Measurements from ENCODE around the gene ALDH6A1. TPM values are rescaled to one million over a fixed set of nuclear protein-coding genes. Genes with fewer than 3 reads are reported as not detected.

The ALDH6A1 gene
- total RNA-seq, 2 experiments from 2014 or later = 13.0 to 14.2 TPM

DNA sequence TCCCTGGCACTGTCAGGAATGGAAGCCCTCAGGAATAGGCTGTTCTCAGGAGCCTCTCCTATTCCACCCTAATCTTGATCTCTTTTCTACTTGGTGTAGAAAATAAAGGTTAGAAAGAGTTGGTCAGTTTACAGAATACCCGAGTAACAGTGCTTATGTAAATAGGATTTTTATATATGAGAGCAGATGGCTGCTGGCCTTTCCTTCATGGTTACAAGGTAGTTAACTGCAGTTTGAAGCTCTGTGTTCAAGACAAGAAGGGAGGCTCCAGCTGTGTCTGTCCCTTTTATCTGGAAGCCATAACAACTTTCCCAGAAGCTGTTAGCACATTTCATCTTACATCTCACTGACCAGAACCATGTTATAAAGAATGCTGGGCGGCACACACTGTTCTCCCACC is 42.0 kb downstream of the ALDH6A1 start:
- ChIA-PET POLR2A (no interaction called here), CTCF (no interaction called here)
- Mint-ChIP-seq H3K9me3 (ENCODE audit: insufficient read depth) (no peaks in the 10 kb centered on the region), H3K27me3 (ENCODE audit: low read depth) (no peaks in the 10 kb centered on the region), H3K4me1 (ENCODE audit: low read depth) (no peaks in the 10 kb centered on the region), H3K4me3 (no peak overlapping the region), H3K27ac (no peak overlapping the region), H3K36me3 (ENCODE audit: low read depth) (no peaks in the 10 kb centered on the region)
- DNase-seq (no peak), ATAC-seq (no peak)

DNA sequence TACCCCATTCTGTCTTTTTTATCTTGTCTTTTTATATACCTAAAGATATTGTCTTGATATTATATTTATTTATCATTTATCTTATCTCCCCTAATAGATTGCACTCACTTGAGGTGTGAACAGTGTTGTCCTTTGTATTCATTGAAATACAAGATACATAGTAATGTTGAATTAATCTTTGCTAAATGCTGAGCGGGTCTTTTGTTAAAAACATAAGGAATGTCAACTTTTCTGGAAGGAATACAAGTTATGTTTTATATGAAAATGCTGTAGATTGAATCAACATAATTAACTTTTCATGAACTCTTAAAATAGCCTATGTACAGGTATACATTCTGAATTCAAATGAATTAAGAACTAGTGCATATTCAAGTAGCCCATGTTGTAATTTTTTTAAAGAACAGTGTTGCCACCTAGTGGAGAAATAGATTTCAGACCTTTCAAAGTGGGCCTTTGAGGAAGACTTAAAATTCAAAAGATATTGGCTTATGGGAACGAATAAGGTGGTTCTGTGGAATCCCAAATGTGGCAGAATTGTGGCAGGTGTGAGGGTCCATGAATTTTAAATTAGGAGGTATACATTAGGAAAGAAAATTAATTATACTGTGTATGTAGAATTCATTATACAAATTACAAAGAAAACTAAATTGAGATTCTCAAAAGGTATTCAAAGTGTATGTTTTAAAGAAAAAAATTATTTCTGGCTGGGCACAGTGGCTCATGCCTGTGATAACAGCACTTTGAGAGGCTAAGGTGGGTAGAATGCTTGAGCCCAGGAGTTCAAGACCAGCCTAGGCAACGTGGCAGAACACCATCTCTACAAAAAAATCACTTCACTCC is 46.0 kb downstream of the ALDH6A1 start:
- POLR2A ChIA-PET = no interaction called here
- H3K4me3 Mint-ChIP-seq = no peak overlapping the region
- H3K27me3 Mint-ChIP-seq (ENCODE audit: low read depth) = no peaks in the 10 kb centered on the region
- DNase-seq (peak; percentile 26), ATAC-seq (peak; percentile 61)
- CTCF ChIA-PET = interaction anchor here (0.9 to 1.3 kb wide), 2 partner anchors 20 to 103 kb away, joined by 3 read pairs; no protein-coding TSS in a partner anchor
- H3K9me3 Mint-ChIP-seq (ENCODE audit: insufficient read depth) = no peaks in the 10 kb centered on the region
- H3K27ac Mint-ChIP-seq = no peak overlapping the region
- H3K36me3 Mint-ChIP-seq (ENCODE audit: low read depth) = no peaks in the 10 kb centered on the region
- no peaks in the 10 kb centered on the region for H3K4me1 Mint-ChIP-seq (ENCODE audit: low read depth)

DNA sequence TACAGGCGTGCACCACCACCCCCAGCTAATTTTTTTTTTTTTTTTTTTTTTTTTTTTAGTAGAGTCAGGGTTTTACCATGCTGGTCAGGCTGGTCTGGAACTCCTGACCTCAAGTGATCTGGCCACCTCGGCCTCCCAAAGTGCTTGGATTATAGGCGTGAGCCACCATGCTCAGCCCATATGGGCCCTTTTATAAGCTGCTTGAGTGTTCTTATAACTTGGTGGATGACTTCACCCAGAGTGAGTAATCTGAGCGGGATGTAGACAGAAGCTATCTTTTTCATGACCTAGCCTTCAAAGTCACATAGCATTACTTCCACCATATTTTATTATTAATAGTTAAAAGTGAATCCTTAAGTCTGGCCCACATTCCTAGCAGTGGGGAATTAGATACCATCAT is 48.7 kb downstream of the ALDH6A1 start:
- POLR2A ChIA-PET = no interaction called here
- no peak overlapping the region for H3K4me3 Mint-ChIP-seq

DNA sequence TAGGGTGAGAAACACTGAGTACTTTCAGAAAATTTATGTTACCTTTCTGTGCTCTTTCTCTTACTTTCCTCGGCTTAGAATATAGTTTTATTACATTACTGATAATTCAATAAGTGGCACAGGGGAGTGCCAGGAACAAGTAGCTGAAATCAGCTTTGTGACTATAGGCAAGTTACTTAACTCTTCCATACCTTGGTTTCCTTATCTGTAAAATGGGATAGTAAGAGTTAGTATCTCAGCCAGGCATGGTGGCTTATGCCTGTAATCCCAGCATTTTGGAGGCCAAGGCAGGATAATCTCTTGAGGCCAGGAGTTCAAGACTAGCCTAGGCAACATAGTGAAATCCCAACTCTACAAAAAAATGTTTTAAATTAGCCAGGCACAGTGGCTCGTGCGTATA is 49.7 kb downstream of the ALDH6A1 start:
- H3K4me3 Mint-ChIP-seq = no peak overlapping the region
- CTCF ChIA-PET = no interaction called here
- POLR2A ChIA-PET = no interaction called here
- ATAC-seq (no peak), DNase-seq (no peak)
- no peaks in the 10 kb centered on the region for H3K27me3 Mint-ChIP-seq (ENCODE audit: low read depth)
- H3K4me1 Mint-ChIP-seq (ENCODE audit: low read depth) = no peaks in the 10 kb centered on the region
- no peaks in the 10 kb centered on the region for H3K9me3 Mint-ChIP-seq (ENCODE audit: insufficient read depth)
- H3K27ac Mint-ChIP-seq = no peak overlapping the region
- H3K36me3 Mint-ChIP-seq (ENCODE audit: low read depth) = no peaks in the 10 kb centered on the region

More for the DNA sequence above, 48.7 kb downstream of the ALDH6A1 start:
- Mint-ChIP-seq H3K36me3 (ENCODE audit: low read depth) (no peaks in the 10 kb centered on the region), H3K27me3 (ENCODE audit: low read depth) (no peaks in the 10 kb centered on the region), H3K9me3 (ENCODE audit: insufficient read depth) (no peaks in the 10 kb centered on the region), H3K4me1 (ENCODE audit: low read depth) (no peaks in the 10 kb centered on the region), H3K27ac (no peak overlapping the region)
- no peak for DNase-seq
- no peak for ATAC-seq
- CTCF ChIA-PET = no interaction called here

DNA sequence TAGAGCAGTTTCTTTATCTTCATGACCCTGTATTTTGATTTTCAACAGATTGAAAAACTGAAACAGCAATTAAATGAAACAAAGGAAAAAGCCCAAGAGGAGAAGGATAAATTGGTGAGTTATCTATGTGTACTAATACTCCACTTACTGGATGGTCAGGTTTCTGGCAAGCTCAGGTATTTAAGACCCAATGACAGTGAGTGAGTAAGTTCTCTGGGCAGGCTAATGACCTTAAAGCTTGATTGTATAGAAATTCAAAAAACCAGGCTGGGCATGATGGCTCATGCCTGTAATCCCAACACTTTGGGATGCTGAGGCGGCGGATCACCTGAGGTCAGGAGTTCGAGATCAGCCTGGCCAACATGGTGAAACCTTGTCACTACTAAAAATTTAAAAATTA is 55.1 kb downstream of the ALDH6A1 start:
- POLR2A ChIA-PET = no interaction called here
- no peak overlapping the region for H3K4me3 Mint-ChIP-seq

DNA sequence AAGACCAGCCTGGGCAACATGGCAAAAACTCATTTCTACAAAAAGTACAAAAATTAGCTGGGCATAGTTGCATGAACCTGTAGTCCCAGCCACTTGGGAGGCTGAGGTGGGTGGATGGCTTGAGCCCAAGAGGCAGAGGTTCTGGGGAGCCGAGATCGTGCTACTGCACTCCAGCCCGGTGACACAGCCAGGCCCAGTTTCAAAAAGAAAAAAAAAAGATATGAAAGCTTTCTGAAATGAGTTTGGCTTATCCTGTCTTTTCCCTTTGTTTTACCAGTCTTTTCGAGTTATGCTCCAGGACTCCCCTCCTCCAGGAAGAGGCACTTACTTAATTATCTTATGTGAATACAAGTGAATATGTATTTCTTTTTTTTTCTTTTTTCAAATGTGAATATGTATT is 61.9 kb downstream of the ALDH6A1 start:
- CTCF ChIA-PET = no interaction called here
- ATAC-seq (no peak), DNase-seq (no peak)
- POLR2A ChIA-PET = interaction anchor here (0.6 kb wide), 1 partner anchor 56 kb away, joined by 3 read pairs; no protein-coding TSS in a partner anchor
- H3K27ac Mint-ChIP-seq = no peak overlapping the region
- no peaks in the 10 kb centered on the region for H3K9me3 Mint-ChIP-seq (ENCODE audit: insufficient read depth)
- no peak overlapping the region for H3K4me3 Mint-ChIP-seq
- peaks cover 2% of the 10 kb centered on the region for H3K36me3 Mint-ChIP-seq (ENCODE audit: low read depth)
- H3K4me1 Mint-ChIP-seq (ENCODE audit: low read depth) = peaks cover 16% of the 10 kb centered on the region
- no peaks in the 10 kb centered on the region for H3K27me3 Mint-ChIP-seq (ENCODE audit: low read depth)

More for the DNA sequence above, 55.1 kb downstream of the ALDH6A1 start:
- CTCF ChIA-PET = no interaction called here
- Mint-ChIP-seq H3K4me1 (ENCODE audit: low read depth) (no peaks in the 10 kb centered on the region), H3K27ac (no peak overlapping the region), H3K36me3 (ENCODE audit: low read depth) (no peaks in the 10 kb centered on the region), H3K9me3 (ENCODE audit: insufficient read depth) (no peaks in the 10 kb centered on the region), H3K27me3 (ENCODE audit: low read depth) (no peaks in the 10 kb centered on the region)
- ATAC-seq (no peak), DNase-seq (no peak)

DNA sequence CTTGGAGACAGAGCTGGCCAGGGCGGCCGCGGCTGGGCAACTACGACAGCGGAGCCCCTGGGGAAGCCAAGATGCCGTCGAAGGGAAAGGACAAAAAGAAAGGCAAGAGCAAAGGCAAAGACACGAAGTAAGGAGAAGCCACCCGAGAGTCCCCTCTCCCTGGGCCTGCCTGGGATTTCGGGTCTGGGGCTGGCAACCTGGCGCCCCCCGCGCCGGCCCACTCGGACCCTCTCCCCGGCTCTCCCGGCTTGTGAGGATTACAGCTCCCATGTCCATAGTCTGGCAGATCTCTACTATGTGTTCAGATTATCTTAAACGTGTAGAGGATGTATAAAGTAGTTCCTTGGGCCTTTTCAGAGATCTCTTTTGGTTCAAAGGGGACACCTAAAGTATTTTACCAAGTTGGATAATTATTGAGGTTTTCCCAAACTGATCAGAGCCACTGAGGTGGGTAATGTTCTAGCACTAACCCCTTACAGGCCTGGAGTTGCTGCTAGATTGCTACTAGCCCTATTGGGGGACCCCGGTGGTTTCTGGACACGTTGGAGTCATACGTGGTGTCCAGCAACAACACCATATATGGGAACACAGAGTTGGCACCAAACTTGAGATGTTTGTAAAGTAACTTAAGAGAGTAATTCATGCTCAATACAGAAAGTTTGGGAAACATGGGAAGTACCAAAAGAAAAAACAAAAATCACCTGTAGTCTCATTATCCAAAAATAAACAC is 64.7 kb downstream of the ALDH6A1 start:
- Mint-ChIP-seq H3K4me3 (peak overlapping the region; percentile 87), H3K27me3 (ENCODE audit: low read depth) (no peaks in the 10 kb centered on the region), H3K27ac (peak overlapping the region; percentile 89), H3K36me3 (ENCODE audit: low read depth) (peaks cover 4% of the 10 kb centered on the region), H3K4me1 (ENCODE audit: low read depth) (peaks cover 29% of the 10 kb centered on the region), H3K9me3 (ENCODE audit: insufficient read depth) (no peaks in the 10 kb centered on the region)
- ATAC-seq (no peak), DNase-seq (no peak)
- ChIA-PET POLR2A (interaction anchor here (1.2 to 2.0 kb wide), 3 partner anchors 8 to 68 kb away, joined by 3 to 4 read pairs (median 3); no protein-coding TSS in a partner anchor), CTCF (no interaction called here)

DNA sequence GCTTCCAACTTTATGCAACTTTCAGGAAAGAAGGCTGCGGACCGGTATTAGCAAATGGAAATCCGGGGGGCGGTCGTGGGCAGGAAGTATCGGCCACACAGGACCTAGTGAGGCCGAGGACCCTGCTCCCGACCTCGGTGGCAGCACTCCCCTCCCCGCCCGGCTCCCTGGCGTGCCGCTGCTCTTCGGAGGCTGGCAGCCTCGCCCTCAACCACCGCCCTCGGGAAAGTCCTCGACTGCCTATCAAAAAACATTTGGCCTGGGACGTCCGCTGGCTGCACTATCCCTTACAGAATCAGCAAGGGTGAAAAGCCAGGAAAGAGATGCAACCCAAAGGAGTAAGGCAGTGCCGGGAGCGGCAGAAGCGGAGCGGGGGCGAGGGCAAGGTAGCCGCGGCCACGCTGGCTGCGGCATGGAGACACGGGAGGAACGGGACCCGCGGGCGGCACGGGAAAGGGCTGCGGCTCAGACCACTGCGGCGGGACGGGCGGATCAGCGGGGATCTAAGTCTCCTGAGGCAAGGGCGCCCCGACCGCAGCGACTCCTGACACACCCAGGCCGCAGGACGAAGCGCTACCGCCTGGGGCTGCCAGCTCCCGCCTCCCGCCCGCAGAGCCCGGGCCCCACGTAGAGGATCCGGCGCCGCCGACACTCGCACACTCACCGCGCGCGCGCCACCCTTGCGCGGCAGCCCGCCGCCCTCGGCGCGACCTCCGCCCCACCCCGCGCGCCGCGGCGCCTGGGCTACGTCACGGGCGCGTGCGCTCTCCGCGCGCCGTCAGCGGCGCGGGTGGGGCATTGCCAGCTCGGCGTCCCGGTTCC is 65.5 kb downstream of the ALDH6A1 start, which contains the start of the genes BBOF1 and ENTPD5:
BBOF1 (plus strand) TSS at position 764 of the 822 bp plus-strand sequence. CDS start 130 bp downstream, outside the sequence.
ENTPD5 (minus strand) TSS at position 703 of the 822 bp plus-strand sequence. CDS start 31,186 bp downstream, outside the sequence.
- CTCF ChIA-PET = interaction anchor here (1.2 kb wide), 1 partner anchor 20 kb away, joined by 3 read pairs; no protein-coding TSS in a partner anchor
- Mint-ChIP-seq H3K9me3 (ENCODE audit: insufficient read depth) (no peaks in the 10 kb centered on the region), H3K27ac (peak within 1 kb of the TSS; percentile 95), H3K4me1 (ENCODE audit: low read depth) (peaks cover 29% of the 10 kb centered on the region), H3K4me3 (peak within 1 kb of the TSS; percentile 87), H3K27me3 (ENCODE audit: low read depth) (no peaks in the 10 kb centered on the region), H3K36me3 (ENCODE audit: low read depth) (peaks cover 4% of the 10 kb centered on the region)
- DNase-seq = peak; percentile 85
- POLR2A ChIA-PET = interaction anchor here (0.7 to 2.0 kb wide), 4 partner anchors 8 to 305 kb away, joined by 3 to 4 read pairs (median 3); no protein-coding TSS in a partner anchor
- peak; percentile 91 for ATAC-seq

DNA sequence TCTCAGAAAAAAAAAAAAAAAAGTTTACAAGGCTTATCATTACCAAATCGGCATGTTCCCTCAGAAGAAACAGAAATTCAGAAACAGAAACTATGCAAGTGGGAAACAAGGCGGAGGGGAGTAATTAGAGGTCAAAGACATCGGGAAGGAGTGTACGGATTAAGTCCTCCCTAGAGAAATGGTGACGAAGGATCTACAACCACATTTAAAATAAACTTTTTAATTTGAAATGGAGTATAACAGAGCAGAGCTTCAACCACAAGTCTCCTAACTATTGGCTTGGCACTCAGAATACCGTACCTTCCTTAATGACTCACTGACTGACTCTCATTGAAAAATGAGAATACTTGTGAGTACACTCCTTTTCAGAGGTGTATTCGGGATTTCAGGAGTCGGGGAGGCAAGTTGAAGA is 66.1 kb downstream of the ALDH6A1 start:
- CTCF ChIA-PET = interaction anchor here (1.2 kb wide), 1 partner anchor 21 kb away, joined by 3 read pairs; no protein-coding TSS in a partner anchor
- Mint-ChIP-seq H3K9me3 (ENCODE audit: insufficient read depth) (no peaks in the 10 kb centered on the region), H3K27me3 (ENCODE audit: low read depth) (no peaks in the 10 kb centered on the region), H3K4me3 (peak overlapping the region; percentile 87), H3K27ac (peak overlapping the region; percentile 95), H3K4me1 (ENCODE audit: low read depth) (peaks cover 29% of the 10 kb centered on the region), H3K36me3 (ENCODE audit: low read depth) (peaks cover 4% of the 10 kb centered on the region)
- POLR2A ChIA-PET = interaction anchor here (0.7 to 2.0 kb wide), 3 partner anchors 11 to 305 kb away, joined by 3 to 4 read pairs (median 3); no protein-coding TSS in a partner anchor
- ATAC-seq = peak; percentile 31
- DNase-seq = no peak

DNA sequence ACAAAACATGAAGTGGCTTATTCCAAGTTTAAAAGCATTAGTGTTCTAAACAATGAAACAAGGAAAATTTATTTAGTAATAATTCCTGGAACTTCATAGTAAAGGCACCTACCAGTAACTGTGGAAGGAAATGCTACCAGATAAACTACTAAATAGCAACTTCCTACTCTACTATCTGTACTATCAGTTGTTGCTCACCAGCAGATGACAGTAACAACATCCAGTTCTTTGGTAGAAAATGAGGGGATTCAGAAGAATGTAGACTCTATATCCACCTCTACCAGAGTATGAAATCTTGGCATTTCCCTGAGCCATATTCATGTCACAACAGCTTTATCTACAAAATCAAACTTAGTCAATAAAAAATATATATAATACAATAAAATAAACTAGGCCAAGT is 68.3 kb downstream of the ALDH6A1 start:
- ChIA-PET POLR2A (no interaction called here), CTCF (interaction anchor here (1.3 kb wide), 1 partner anchor 18 kb away, joined by 3 read pairs; no protein-coding TSS in a partner anchor)
- H3K27me3 Mint-ChIP-seq (ENCODE audit: low read depth) = no peaks in the 10 kb centered on the region
- ATAC-seq (no peak), DNase-seq (no peak)
- no peak overlapping the region for H3K27ac Mint-ChIP-seq
- no peaks in the 10 kb centered on the region for H3K9me3 Mint-ChIP-seq (ENCODE audit: insufficient read depth)
- peaks cover 29% of the 10 kb centered on the region for H3K4me1 Mint-ChIP-seq (ENCODE audit: low read depth)
- no peak overlapping the region for H3K4me3 Mint-ChIP-seq
- peaks cover 6% of the 10 kb centered on the region for H3K36me3 Mint-ChIP-seq (ENCODE audit: low read depth)

DNA sequence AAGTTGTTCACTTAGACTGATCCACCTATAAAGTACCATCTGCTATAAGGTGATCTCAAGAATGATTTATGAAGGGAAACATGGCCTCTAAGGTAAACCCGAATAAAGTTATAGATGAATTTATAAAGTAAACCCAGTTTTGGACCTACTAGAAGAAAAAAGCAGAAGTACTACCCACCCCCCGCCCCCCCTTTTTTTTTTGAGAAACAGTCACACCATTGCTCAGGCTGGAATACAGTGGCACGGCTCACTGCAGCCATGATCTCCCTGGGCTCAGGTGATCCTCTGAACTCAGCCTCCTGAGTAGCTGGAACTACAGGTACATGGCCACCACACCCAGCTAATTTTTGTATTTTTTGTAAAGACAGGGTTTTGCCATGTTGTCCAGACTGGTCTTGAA is 69.1 kb downstream of the ALDH6A1 start:
- Mint-ChIP-seq H3K27ac (no peak overlapping the region), H3K4me3 (no peak overlapping the region), H3K4me1 (ENCODE audit: low read depth) (peaks cover 28% of the 10 kb centered on the region), H3K27me3 (ENCODE audit: low read depth) (no peaks in the 10 kb centered on the region), H3K9me3 (ENCODE audit: insufficient read depth) (no peaks in the 10 kb centered on the region), H3K36me3 (ENCODE audit: low read depth) (peaks cover 7% of the 10 kb centered on the region)
- POLR2A ChIA-PET = no interaction called here
- DNase-seq (no peak), ATAC-seq (no peak)
- CTCF ChIA-PET = no interaction called here
